NB4 (cell line): ENCODE results near the gene OPA1.

Experiments used
- DNase-seq: peaks from one replicate; pipeline ENCODE4 v3.0.0; 2010; ENCODE audit warnings: low read depth
- H3K4me3 ChIP-seq: one replicate; pipeline ENCODE4 v1.5.1; 2011; ENCODE audit warnings: mild to moderate bottlenecking, low read depth, low read length, moderate library complexity
- MYC ChIP-seq: IDR thresholded peaks from 2 replicates; pipeline ENCODE4 v1.6.1; 2011; ENCODE audit warnings: low read depth, low read length
- POLR2A ChIP-seq: IDR thresholded peaks from 2 replicates; pipeline ENCODE4 v1.6.1; 2011; ENCODE audit warnings: mild to moderate bottlenecking; ENCODE audit not compliant: insufficient read length; ENCODE audit errors: extremely low read depth
- TF ChIP-seq, protein P1 (sequence below): IDR thresholded peaks from one replicate; pipeline ENCODE4 v1.5.1; 2012; ENCODE audit warnings: low read depth, low read length
- TF ChIP-seq, protein P2 (sequence below): IDR thresholded peaks from 2 replicates; pipeline ENCODE4 v1.6.1; 2011; ENCODE audit warnings: low read depth, low read length

The OPA1 gene

DNA sequence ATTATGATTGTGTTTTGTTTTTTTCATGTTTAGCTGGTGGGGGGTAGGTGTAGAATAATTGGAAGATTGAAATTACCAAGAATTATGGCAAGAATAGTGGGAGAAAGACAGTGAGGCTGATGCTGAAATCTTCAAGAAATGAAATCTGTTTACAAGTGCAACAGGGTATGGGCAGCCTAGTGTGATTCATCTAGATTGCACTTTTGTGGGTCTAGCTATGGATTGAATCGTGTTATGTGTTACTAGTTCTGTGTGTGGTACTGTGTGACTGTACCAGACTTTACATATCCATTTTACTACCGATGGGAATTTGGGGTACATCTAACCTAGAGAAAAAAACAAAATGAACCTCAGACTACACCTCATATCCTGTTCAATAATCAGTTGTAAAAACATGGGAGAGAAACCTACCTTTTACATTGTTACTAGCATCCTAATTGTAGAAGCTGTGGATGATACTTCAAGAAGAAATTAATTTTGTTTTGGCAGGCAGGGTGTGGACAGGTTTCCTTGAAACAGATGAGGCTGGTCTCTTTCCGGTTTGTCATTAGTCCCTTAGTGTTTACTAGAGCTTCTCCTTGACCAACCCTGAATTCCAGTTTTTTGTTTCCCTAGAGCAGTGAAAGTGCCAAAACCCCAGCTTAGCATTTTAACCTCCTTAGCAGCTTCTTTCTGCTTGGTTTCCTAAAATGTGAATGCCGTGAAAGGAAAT lies 47.9 kb downstream of the OPA1 start:
- no peak overlapping the region for H3K4me3 ChIP-seq
- TF ChIP-seq, protein P1, sequence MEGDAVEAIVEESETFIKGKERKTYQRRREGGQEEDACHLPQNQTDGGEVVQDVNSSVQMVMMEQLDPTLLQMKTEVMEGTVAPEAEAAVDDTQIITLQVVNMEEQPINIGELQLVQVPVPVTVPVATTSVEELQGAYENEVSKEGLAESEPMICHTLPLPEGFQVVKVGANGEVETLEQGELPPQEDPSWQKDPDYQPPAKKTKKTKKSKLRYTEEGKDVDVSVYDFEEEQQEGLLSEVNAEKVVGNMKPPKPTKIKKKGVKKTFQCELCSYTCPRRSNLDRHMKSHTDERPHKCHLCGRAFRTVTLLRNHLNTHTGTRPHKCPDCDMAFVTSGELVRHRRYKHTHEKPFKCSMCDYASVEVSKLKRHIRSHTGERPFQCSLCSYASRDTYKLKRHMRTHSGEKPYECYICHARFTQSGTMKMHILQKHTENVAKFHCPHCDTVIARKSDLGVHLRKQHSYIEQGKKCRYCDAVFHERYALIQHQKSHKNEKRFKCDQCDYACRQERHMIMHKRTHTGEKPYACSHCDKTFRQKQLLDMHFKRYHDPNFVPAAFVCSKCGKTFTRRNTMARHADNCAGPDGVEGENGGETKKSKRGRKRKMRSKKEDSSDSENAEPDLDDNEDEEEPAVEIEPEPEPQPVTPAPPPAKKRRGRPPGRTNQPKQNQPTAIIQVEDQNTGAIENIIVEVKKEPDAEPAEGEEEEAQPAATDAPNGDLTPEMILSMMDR: no peak
- TF ChIP-seq POLR2A: no peak
- TF ChIP-seq, protein P2, sequence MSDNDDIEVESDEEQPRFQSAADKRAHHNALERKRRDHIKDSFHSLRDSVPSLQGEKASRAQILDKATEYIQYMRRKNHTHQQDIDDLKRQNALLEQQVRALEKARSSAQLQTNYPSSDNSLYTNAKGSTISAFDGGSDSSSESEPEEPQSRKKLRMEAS: no peak
- DNase-seq: no peak

DNA sequence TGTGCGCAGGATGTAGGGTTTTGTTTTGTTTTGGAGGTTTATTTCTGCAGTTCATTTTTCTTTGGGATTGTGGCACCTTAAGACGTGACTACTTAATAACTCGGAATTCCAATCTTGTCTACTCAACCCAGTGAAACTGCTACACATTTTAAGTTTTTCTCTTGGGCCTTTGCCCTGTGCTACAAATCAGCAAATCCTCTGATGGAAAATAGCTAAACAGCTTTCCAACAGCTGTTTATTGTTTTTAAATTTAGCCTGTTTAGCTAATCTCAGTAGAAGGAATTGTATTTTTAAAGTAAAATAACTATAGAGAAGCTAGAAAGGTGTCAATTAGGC lies 48.4 kb downstream of the OPA1 start:
- no peak for DNase-seq
- no peak for TF ChIP-seq POLR2A
- TF ChIP-seq, protein P1: no peak
- no peak for TF ChIP-seq MYC
- TF ChIP-seq, protein P2: no peak

DNA sequence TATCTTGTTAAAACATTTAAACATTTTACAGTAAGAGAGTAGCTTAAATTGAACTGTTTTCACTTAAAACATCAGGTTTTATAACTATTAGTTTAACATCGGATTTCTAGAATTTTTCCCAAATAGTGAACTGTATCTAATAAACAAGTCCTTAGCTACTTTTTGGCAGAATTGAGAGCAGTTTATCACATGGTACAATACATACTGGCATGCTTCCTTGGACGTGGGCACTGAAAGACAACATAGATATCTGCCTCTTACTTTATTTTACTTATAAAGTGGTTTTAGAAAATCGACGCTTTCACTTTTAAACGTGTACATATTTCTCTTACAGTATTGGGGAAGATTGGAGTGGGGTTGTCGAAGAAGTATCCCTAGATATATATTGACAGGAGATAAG lies 52.8 kb downstream of the OPA1 start:
- no peak overlapping the region for H3K4me3 ChIP-seq
- no peak for TF ChIP-seq MYC
- TF ChIP-seq, protein P2: no peak
- TF ChIP-seq, protein P1: no peak
- TF ChIP-seq POLR2A: no peak
- DNase-seq: no peak

More for the DNA sequence above, 48.4 kb downstream of the OPA1 start:
- H3K4me3 ChIP-seq: no peak overlapping the region

DNA sequence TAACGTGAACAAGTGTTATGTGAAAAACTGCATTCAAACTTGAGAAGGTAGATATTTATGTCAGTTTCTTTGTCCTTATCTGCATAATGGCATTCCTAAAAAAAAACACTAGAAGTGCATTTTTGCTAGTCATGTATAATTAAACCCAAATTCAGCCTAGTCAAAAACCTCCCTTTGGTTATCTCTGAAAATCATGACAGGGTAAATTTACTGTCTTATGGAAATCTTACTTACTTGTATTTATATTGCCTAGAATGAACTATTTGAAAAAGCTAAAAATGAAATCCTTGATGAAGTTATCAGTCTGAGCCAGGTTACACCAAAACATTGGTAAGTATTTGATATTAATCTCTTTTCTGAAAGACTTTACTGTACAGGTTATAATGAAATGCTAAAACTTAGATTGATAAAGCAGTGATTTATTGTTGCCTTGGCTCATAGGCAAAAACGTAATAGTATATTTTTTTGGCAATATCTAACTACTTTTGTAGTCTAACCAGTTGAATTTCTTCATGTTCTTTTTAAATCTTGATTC lies 55.6 kb downstream of the OPA1 start:
- DNase-seq: no peak
- TF ChIP-seq, protein P1: no peak
- TF ChIP-seq POLR2A (no peak), MYC (no peak)
- TF ChIP-seq, protein P2: no peak
- no peak overlapping the region for H3K4me3 ChIP-seq

DNA sequence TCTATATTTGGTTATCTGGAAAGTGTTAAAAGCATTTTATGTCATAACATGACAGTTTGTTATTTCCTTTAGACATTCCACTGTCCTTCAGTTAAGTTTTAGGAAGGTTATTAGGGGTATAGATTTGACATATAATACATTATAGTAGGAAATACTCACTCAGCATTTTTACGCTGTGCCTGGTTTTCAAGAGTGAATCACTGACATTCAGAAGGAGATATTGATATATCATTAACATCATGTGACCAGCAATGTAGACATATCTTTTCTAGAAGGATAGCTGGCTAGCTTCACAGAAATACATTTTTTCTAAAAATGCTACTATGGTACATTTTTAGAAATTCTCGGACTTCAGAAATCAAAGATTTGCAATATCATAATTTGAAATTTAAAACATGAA lies 57.6 kb downstream of the OPA1 start:
- TF ChIP-seq POLR2A (no peak), MYC (no peak)
- TF ChIP-seq, protein P2: no peak
- TF ChIP-seq, protein P1: no peak
- H3K4me3 ChIP-seq: no peak overlapping the region
- DNase-seq: no peak
